WI38 (cell line): ENCODE results near the gene SHISA7.

Experiments
- H3K4me3 ChIP-seq: 2 replicates; pipeline ENCODE4 v1.5.1; 2011; ENCODE audit warnings: low read depth, mild to moderate bottlenecking, control low read depth, low read length
- TF ChIP-seq, protein P1 (sequence below): IDR thresholded peaks from 2 replicates; pipeline ENCODE4 v1.5.1; 2012; ENCODE audit warnings: low read depth, mild to moderate bottlenecking, control low read depth, low read length

The SHISA7 gene

DNA sequence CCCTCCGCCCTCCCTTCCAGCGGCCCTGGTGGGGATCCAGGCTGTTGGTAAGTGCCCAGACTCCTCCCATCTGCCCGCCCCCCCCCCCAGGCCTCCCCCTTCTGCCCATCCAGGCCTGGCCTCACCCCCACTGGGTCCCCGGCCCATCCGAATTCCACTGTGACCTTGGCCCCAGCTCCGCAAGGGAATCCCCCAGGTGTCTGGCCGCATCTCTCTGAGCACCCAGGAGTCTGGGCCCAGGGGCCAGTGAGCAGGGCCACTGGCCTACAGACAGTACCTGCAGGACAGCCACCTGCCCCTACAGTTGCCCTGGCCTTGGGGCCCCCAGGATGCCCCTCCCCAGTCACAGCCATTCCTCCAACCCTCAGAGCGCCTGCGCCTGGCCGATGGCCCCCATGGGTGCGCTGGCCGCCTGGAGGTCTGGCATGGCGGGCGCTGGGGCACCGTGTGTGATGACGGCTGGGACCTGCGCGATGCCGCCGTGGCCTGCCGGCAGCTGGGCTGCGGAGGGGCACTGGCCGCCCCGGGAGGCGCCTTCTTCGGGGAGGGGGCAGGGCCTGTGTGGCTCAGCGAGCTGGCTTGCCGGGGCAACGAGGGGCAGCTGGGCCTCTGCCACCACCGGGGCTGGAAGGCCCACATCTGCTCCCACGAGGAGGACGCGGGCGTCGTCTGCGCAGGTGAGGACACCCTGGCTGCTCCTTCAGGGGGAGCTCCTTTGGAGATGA lies 46.0 kb upstream of the SHISA7 start:
- TF ChIP-seq, protein P1, sequence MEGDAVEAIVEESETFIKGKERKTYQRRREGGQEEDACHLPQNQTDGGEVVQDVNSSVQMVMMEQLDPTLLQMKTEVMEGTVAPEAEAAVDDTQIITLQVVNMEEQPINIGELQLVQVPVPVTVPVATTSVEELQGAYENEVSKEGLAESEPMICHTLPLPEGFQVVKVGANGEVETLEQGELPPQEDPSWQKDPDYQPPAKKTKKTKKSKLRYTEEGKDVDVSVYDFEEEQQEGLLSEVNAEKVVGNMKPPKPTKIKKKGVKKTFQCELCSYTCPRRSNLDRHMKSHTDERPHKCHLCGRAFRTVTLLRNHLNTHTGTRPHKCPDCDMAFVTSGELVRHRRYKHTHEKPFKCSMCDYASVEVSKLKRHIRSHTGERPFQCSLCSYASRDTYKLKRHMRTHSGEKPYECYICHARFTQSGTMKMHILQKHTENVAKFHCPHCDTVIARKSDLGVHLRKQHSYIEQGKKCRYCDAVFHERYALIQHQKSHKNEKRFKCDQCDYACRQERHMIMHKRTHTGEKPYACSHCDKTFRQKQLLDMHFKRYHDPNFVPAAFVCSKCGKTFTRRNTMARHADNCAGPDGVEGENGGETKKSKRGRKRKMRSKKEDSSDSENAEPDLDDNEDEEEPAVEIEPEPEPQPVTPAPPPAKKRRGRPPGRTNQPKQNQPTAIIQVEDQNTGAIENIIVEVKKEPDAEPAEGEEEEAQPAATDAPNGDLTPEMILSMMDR: no peak
- H3K4me3 ChIP-seq: no peak overlapping the region; the same call in 1 of the 2 replicates

GRCh38 chr19:55487924-55488687 lies 45.0 kb upstream of the SHISA7 start, which contains the start of gene SSC5D:
Gene SSC5D (plus strand): TSS chr19:55488436. CDS start chr19:55488590, 154 bp downstream.
- TF ChIP-seq, protein P1: no peak
- peak within 1 kb of the TSS; percentile 47 for H3K4me3 ChIP-seq

DNA sequence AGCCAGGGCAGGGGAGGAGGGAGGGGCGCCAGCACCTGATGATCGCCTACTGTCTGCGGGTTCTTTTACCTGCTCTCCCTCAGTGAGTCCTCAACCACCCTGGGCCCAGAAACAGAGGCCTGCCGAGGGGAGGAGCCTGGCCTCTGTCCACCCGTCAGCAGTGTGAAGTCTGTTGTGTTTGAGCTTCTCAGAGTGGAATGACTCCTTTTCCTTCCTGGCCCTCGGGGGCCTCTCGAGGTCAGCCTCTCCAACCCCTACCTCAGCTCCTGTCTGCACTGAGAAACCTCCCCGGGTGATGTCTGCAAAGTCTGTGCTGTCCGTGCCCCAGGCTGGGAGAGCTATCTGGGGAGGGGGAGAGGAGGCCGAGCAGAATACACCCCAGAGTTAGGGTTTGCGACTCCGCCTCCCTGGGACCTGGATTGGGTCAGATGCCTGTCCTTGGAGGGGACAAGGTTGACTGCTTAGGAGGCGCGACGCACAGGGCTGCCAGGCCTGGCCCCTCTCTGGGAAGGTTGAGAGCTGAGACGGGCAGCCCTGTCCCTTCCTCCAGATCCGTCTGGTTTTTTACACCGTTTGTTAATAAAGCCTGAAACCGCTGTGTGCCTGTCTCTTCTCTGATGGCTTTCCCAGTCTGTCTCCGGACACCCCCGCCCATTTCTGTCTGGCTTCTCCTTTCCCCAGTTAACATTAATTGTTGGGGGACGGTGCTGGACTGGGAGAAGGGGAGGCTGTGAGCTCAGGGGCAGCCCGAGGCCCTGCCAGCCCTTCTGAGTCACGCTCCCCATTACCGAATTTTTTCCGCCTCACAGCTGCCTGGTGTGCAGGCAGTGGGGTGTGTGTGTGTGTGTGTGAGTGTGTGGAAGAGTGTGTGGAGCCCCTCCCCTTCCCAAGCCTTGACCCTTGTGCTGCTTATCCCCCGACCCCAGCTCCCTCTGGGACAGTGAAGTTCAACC lies 44.1 kb upstream of the SHISA7 start:
- TF ChIP-seq, protein P1: no peak
- H3K4me3 ChIP-seq: peak overlapping the region; percentile 43

GRCh38 chr19:55486043-55486970 lies 43.2 kb upstream of the SHISA7 start:
- TF ChIP-seq, protein P1: no peak

GRCh38 chr19:55485439-55486011 lies 42.4 kb upstream of the SHISA7 start:
- peak overlapping the region; percentile 72 for H3K4me3 ChIP-seq
- TF ChIP-seq, protein P1: no peak

More at GRCh38 chr19:55486043-55486970, 43.2 kb upstream of the SHISA7 start:
- peak overlapping the region; percentile 43 for H3K4me3 ChIP-seq
